NCI-H345 treated with DMSO at 0.1 percent for 48 hours (cell line): ENCODE measurements around the gene NIPAL4.
A peak's percentile ranks its signal among the peaks of the same experiment; 100 is the strongest.
"Not testable (repeated sequence)": the region's sequence is repeated elsewhere in the genome, so short reads cannot be mapped to it uniquely, and the experiment has no call there.

ENCODE experiments used
- DNase-seq: peaks from one replicate; lab custom pipeline; 2025; ENCODE audit not compliant: unreplicated experiment; lab: John Stamatoyannopoulos, UW

Gene NIPAL4

DNA sequence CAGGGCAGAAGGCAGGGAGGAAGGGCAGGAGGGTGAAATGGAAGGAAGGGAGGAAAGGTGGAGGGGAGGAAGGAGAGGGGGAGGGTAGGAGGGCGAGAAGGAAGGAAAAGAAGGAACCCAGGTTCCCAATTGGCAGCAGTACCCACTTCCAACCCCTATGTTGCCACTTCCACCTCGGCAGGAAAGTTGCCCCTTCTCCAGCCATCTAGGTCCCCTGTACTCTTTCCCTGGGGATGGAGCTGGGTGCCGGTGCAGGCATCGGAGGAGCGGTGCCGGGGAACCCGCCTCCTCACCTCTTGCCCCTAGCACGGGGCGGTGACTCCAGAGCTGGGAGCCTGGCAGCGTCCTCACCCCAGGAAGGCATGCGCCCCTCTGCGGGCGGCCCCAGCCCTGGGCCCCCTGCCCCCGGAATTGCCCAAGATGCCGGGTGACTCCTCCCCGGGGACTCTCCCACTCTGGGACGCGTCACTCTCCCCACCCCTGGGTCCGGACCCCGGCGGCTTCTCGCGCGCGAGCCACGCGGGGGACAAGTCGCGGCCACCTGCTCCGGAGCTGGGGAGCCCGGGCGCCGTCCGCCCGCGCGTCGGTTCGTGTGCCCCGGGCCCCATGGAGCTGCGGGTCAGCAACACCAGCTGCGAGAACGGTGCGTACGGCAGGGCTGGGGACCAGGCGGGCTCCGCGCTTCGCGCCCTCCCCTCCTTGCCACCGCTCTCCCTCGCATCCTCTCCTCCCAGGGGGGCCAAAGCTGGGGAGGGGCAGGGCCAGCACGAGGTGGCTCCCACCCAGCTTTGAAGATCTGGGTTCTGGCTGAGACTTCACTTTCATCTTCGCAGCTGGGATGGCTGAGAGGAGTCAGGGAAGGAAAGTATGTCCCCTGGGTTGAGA lies at the start of gene NIPAL4:
Gene NIPAL4, plus strand, starts transcription at position 499 of the 885 bp plus-strand sequence. Its CDS starts 108 bp downstream, at position 607.
- peak; percentile 16 for DNase-seq

DNA sequence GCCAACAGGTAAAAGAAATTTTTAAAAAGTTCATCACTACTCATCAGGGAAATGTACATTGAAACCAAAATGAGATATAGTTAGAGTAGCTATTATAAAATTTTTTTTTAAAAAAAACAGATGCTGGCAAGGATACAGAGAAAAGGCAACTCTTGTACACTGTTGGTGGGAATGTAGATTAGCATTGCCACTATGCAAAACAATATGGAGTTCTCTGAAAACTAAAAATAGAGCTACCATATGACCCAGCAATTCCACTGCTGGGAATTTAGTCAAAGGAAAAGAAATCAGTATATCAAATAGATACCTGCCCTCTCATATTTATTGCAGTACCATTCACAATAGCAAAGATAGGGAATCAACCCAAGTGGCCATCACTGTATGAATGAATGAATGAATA lies 44.2 kb upstream of the NIPAL4 start:
- DNase-seq: no peak

DNA sequence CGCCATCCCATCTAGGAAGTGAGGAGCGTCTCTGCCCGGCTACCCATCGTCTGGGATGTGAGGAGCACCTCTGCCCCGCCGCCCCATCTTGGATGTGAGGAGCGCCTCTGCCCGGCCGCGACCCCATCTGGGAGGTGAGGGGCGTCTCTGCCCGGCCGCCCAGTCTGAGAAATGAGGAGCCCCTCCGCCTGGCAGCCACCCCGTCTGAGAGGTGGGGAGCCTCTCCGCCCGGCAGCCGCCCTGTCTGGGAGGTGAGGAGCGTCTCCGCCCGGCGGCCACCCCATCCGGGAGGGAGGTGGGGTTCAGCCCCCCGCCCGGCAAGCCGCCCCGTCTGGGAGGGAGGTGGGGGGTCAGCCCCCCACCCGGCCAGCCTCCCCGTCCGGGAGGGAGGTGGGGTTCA lies 40.5 kb upstream of the NIPAL4 start:
- DNase-seq: not testable (repeated sequence)

DNA sequence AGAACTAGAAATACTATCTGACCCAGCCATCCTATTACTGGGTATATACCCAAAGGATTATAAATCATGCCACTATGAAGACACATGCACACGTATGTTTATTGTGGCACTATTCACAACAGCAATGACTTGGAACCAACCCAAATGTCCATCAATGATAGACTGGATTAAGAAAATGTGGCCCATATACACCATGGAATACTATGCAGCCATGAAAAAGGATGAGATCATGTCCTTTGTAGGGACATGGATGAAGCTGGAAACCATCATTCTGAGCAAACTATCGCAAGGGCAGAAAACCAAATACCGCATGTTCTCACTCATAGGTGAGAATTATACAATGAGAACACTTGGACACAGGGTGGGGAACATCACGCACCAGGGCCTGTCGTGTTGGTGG lies 30.1 kb upstream of the NIPAL4 start:
- DNase-seq: not testable (repeated sequence)

DNA sequence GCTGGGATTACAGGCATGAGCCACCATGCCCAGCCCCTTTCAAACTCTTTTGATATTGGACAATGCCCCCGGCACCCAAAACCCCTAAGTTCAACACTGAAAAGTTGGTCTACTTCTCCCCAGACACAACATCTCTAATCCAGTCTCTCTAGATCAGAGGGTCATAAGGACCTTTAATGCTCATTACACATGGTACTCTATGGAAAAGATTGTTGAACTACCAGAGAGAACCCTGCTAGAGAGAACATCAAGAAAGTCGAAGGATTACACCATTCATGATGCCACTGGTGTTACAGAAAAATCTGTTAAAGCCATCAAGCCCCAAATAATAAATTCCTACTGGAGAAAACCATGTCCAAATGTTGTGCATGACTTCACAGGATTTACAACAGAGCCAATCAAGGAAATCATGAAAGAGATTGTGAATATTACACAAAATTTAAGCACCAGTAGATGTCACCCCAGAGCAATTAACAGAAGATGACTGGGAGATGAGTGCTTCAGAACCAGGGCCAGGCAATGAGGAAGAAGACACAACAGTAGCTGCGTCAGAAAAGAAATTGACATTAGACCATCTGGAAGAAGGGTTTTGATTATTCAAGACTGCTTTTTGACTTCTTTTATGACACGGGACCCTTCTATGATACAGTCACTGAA lies 28.3 kb upstream of the NIPAL4 start:
- DNase-seq: peak; percentile 22

DNA sequence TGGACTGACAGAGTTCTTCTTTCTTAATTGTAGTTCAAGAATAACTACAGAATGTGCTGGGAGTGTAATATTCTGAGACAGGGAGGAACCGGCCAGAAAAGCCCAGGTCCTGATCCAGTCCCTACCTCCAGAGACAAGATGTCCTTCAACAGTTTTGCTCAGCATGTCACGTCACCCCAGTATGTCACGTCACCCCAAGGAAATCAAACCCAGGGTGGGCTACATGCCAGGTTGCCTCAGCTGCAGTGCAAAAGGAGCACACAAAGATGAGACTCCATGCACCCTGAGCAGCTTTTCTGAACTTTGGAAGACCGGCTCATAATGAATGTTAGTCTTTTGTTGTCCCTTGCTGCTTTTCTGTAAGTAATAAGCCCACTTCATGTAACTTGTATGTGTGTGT lies 25.9 kb upstream of the NIPAL4 start:
- no peak for DNase-seq

DNA sequence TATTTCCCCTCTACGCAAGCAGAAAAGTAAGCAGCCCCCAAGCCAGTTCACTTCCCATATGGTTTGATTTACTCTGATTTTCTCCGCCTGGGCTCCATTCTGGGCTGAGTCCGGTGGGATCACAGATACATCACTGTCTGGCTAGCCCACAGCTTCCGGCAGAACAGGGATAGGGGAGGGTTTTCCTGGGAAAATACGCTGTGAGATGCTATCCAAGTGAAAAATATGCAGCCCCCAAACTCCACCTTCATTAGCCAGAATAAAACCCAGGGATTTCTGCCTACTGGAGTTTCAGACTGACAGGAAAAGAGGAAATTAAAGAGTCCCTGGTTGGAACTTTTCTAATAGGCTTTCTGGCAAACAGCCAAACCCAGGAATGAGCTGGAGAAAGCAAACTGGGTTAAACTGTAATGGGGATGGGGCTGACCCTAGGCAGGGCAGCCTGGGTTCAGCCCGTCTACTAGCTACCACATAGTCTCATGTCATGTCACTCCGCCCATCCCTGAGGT lies 16.9 kb upstream of the NIPAL4 start:
- no peak for DNase-seq

DNA sequence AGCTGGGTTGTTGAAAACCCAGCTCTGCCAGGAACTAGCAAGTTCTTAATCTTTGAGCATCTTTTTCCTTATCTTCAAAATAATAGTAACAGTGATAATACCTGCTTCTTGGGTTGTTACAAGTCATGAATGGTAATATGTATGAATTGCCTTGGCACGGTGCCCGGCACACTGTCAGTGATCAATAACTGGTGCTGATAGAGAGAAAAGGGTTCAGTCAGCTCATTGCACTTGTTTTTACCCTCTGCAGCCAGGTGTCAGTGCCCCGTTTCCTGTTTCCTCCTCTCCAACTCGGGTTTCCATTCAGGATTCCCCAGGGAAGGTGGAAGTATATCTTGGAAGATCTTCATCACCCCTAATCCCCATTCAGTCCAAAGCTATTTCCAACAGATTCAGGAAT lies 15.8 kb upstream of the NIPAL4 start:
- DNase-seq: peak; percentile 41

DNA sequence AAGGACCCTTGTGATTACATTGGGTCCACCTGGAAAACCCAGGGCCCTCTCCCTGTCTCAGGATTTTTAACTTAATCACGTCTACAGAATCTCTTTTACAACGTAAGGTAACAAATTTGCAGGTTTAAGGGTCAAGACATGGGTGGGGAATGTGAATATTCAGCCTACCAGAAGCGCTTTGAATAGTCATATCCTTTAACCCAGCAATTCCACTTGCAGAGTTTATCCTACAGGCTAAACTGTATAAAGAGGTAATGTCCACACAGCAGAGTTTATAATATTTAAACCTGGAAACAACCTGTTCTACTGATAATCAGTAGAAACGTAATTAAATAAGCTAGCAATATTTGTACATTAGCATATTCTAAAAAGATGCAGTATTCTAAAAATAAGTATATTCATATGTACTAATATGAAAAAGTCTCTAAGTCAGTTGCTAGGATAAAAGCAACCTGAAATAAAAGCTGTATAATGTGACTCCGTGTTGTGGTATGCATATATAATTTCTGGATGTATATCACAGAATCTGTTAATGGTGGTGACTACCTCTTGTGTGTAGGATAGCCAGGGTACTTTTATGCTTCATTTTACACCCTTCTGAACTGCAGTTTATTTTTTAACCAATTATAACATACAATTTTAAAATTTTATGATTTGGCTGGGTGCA lies 14.1 kb upstream of the NIPAL4 start:
- DNase-seq: no peak

DNA sequence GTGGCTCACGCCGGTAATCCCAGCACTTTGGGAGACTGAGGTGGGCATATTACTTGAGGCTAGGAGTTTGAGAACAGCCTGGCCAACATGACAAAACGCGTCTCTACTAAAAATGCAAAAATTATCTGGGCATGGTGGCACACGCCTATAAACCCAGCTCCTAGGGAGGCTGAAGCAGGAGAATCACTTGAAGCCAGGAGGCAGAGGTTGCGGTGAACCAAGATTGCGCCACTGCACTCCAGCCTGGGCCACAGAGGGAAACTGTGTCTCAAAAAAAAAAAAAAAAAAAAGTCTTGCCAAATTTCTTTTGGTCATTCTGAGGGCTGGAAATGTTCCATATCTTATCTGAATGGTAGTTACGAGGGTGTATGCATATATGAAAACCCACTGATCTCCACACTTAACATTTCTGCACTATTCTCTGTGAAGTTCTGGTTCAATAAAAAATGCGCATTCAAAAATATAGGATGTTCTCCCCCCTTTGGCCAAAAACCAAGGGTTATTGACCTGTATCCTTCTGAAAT lies 13.5 kb upstream of the NIPAL4 start:
- no peak for DNase-seq

DNA sequence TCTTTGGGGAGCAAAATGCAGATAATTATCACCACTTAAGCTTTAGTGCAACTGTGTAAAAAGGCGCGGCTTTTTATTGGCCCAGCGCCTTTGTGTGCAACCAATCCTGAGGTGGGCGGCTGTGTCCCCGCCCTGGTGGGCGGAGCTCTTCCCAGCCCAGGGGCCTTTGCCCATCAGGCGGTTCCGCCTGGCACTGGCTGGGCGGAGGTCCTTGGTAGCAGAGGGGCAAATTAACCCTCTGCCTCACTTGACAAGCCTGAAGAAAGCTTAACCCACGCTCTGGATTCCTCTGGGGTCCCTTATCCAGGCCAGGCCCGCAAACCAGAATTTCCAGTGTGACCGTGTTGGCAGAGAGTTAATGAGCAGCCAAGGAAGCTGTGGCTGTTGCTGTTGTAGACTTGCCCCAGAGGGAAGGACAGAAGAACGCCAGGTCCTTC lies 12.8 kb upstream of the NIPAL4 start:
- no peak for DNase-seq

DNA sequence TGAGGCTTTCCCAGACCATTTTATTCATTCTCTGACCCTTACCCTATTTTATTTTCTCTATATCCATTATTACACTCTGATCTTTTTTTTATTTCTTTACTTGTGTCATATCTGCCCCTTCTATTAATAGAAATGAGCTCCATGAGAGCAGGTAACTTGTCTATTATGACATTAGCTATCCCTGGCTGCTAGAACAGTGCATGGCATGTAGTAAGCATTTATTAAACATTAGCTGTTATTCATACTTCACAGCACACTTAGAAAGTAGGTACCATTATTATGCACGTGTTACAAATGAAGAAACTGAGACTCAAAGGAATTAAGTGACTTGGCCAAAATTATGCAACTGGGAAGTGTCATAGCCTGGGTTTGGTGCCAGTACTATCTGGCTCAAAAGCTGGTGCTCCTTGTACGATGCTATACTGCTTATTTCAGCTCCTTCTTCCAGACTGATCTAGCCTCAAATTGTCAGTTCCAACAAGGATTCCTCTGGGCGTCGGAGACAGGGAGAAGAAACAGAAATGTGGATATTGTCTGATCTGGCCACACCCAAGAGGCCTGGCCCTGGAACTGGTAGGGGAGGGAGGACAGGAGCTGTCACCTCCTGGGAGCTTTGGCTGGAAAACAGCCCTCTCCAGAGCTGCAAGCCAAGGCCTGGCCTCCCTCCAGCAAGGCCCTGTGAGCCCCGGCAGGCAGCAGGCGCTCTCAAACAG lies 10.8 kb upstream of the NIPAL4 start:
- DNase-seq: no peak

DNA sequence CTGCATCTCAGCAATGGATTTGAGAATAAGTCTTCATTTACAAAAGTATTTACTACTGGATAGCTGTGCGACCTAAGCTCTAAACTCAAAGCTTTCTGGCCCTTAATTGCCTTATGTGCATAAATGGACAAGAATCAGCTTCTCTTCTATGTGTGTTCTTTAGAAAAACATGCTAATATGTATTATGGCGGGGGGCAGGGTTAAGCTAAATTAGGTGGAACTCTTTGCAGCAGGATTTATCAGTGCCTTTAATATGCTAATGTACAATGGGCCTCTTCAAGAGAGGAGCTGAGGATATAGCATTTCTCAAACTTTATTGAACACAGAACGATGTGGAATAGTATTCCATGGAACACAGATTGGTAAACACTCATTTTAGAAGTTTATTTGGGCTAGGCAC lies 10.0 kb upstream of the NIPAL4 start:
- no peak for DNase-seq

DNA sequence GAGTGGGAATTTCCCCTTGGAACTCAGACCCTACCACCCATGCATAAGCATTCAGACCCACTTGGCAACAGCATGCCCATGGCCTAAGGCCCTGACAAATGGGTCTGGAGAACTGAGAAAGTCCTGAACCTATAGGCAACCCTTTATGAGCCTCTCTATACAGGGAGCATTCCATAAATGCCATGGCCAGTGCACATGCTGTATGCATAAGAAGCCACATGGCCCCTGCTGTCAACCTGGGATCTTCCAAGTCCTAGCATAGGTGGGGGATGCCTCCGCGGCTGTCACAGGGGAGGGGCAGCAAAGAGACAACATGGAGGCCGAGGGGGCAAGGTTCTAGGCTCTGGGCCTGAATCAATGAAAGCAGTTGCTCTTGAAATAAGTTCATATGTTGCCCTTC lies 8.2 kb upstream of the NIPAL4 start:
- no peak for DNase-seq

DNA sequence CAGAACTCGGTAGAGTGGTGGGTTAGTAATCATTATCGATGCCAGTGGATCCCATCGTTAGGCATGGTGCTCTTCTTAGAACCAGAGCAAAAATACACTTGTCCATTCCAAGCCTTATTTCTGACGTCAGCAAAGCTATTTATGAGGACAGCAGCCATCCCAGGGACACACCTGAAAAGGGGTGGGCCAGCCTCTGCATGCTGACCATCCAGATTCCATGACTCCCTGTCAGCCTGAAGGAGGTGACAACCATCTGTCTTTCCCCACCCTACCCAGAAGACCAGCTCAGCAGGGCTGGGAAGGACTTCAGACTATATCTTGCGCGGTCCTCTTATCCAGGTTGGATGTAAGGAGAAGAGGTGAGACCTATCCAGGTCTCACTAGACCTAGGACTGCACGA lies 5.7 kb upstream of the NIPAL4 start:
- DNase-seq: no peak

DNA sequence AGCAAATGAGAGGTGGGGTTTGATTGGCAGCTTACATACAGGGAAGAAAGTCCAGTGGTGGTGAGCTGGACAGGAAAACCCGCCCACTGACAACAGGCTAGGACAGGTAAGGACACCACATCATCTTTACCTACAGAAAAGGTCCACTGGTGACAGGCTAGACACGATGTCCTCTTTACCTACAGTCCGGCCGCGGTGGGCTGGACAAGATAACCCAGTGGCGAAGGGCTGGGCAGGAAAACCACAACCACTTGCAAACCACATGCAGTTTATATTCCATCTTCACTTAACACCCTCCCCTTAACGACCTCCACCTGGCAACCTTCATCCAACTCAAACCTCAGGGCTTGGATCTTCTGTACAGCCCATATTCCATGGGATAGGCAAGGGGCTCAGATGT lies 5.0 kb upstream of the NIPAL4 start:
- no peak for DNase-seq

DNA sequence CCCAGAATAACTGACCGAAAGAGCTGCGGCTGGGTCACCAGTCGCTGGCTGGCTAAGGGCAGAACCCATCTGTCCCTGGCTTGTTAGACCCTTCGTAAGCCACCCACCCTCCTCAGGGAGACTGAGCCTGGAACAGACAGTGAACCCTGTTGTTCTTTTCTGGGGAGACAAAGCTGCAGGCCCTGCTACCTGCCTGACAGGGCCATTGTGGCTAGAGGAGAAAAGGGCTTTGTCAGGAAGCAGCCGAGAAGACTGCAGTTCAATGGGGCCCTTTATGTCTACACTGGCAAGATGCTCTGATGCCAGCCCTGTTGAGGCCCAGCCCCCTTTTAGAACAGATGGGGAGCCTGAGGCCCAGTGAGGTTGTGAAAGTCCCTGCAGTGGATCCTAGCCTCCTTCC lies 3.7 kb upstream of the NIPAL4 start:
- no peak for DNase-seq

DNA sequence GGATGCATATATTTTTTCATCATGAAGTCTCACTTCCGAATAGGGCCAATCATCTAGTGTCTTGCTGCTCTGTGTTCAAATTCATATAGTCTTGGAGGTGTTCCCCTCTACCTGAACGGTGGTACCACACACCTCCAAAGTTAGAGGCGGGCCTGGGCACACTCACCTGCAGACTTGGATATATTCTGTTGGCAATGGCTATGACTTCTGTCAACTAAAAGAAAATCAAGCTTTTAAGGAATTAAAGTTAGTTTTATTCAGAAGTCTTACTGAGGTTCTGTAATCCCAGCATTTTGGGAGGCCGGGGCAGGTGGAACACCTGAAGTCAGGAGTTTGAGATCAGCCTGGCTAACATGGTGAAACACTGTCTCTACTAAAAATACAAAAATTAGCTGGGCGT lies 2.6 kb upstream of the NIPAL4 start:
- DNase-seq: no peak

DNA sequence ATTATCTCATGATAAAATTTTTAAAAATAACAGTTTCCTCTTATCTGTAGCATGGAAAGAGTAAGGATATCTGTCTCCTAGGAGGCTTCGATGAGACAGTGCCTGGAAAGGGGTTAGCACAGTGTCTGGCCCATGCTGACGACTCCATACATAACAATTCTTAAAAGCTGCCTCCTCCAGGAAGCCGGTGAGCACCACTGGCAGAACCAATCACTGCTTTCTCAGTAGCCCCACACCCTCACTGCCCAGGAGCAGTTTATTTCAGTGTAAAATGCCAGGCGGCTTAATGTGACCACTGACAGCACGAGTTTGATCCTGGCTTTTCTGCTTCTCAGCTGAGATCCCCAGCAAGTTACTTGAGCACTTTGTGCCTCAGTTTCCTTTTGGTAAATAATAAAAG lies 1.2 kb upstream of the NIPAL4 start:
- no peak for DNase-seq

DNA sequence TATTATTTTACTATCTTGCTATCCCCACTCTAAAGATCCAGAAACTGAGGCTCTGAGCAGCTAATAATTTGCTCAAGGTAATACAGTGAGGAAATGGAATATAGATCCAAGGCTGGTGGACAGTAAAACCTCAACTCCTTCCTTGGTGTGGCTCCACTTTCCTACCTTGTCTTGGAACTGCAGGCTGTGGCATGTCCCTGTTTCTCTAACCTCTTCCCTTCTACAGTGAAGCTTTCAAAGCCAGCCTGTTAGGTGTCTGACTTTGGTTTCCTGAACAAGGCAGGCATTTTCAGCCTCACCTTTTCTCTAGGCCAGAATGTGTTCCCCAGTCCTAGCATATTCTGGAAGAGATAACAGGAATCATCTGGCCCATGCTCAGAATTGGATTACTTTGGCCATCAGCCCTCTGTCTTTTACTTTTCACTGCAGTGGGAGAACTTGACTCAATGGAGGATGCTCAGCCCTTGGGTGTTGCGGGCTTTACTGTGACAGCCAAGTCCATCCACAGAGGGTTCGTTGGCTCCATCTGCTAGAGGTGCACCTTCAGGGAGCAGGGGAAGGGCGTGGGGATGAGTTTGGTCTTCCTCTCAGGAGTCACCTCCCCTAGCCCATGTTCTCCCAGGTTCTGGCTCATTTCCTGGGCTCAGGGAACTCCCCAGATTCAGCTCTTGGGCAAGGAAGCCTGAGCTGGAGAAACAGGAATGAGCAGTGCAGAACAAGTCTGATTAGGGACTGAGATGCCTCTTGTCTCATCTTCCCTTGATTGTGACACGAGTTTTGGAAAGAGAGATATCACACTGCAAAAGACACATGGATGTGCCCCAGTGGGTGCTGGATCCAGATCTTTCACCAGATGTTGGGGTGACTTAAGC lies 1.1 kb downstream of the NIPAL4 start:
- no peak for DNase-seq
